HEK293T (cell line): Measurements from ENCODE around the gene GORASP1.

ENCODE experiments used
- CTCF ChIA-PET: fragments of 350-600 bp; formaldehyde crosslinking; extraction: SDS; loops from one replicate; lab custom pipeline; 2021; ENCODE audit warnings: antibody characterized with exemption, inconsistent platforms; lab: Yijun Ruan, JAX
- POLR2A ChIA-PET: fragments of 350-600 bp; formaldehyde crosslinking; extraction: SDS; loops from one replicate; lab custom pipeline; 2020; ENCODE audit warnings: antibody characterized with exemption, inconsistent platforms; lab: Yijun Ruan, JAX
- DNase-seq: peaks from one replicate; pipeline ENCODE4 v3.0.0; 2012; ENCODE audit warnings: mixed read lengths; ENCODE audit errors: extremely low spot score
- ARNT ChIP-seq: fragments of 450-650 bp; IDR thresholded peaks from 2 replicates; pipeline ENCODE4 v1.6.1; 2017; ENCODE audit warnings: mild to moderate bottlenecking
- BHLHE40 ChIP-seq: fragments of 450-650 bp; IDR thresholded peaks from 2 replicates; pipeline ENCODE4 v1.6.1; 2016; ENCODE audit warnings: mild to moderate bottlenecking, moderate library complexity, borderline replicate concordance
- CTBP1 ChIP-seq: fragments of 450-650 bp; IDR thresholded peaks from 2 replicates; pipeline ENCODE4 v1.6.1; 2016; ENCODE audit warnings: borderline replicate concordance
- ELF4 ChIP-seq: fragments of 450-650 bp; IDR thresholded peaks from 2 replicates; pipeline ENCODE4 v1.6.1; 2017; ENCODE audit warnings: antibody characterized with exemption
- FOXA1 ChIP-seq: fragments of 450-650 bp; IDR thresholded peaks from 2 replicates; pipeline ENCODE4 v1.6.1; 2016; ENCODE audit warnings: mild to moderate bottlenecking
- FOXK2 ChIP-seq: fragments of 450-650 bp; IDR thresholded peaks from 2 replicates; pipeline ENCODE4 v1.6.1; 2016; ENCODE audit warnings: mild to moderate bottlenecking
- FOXM1 ChIP-seq: fragments of 450-650 bp; IDR thresholded peaks from 2 replicates; pipeline ENCODE4 v1.6.1; 2017; ENCODE audit warnings: mild to moderate bottlenecking, borderline replicate concordance
- HDGF ChIP-seq: fragments of 450-650 bp; IDR thresholded peaks from 2 replicates; pipeline ENCODE4 v1.6.1; 2017; ENCODE audit warnings: antibody characterized with exemption, borderline replicate concordance
- L3MBTL2 ChIP-seq: fragments of 450-650 bp; conservative IDR thresholded peaks from 2 replicates; pipeline ENCODE4 v1.6.1; 2016; ENCODE audit warnings: mild to moderate bottlenecking
- LEF1 ChIP-seq: fragments of 450-650 bp; IDR thresholded peaks from 2 replicates; pipeline ENCODE4 v1.6.1; 2017; ENCODE audit warnings: mild to moderate bottlenecking, borderline replicate concordance
- NFRKB ChIP-seq: fragments of 450-650 bp; IDR thresholded peaks from 2 replicates; pipeline ENCODE4 v1.6.1; 2016; ENCODE audit warnings: mild to moderate bottlenecking, moderate library complexity
- SP1 ChIP-seq: fragments of 450-650 bp; IDR thresholded peaks from 2 replicates; pipeline ENCODE4 v1.6.1; 2017
- SUZ12 ChIP-seq: fragments of 450-650 bp; IDR thresholded peaks from 2 replicates; pipeline ENCODE4 v1.6.1; 2016; ENCODE audit warnings: mild to moderate bottlenecking
- TARDBP ChIP-seq: fragments of 450-650 bp; IDR thresholded peaks from 2 replicates; pipeline ENCODE4 v1.6.1; 2016
- ZNF384 ChIP-seq: fragments of 450-650 bp; IDR thresholded peaks from 2 replicates; pipeline ENCODE4 v1.6.1; 2016
- TF ChIP-seq, protein P1 (sequence below): fragments of 450-650 bp; IDR thresholded peaks from 2 replicates; pipeline ENCODE4 v1.6.1; 2016

The GORASP1 gene

DNA sequence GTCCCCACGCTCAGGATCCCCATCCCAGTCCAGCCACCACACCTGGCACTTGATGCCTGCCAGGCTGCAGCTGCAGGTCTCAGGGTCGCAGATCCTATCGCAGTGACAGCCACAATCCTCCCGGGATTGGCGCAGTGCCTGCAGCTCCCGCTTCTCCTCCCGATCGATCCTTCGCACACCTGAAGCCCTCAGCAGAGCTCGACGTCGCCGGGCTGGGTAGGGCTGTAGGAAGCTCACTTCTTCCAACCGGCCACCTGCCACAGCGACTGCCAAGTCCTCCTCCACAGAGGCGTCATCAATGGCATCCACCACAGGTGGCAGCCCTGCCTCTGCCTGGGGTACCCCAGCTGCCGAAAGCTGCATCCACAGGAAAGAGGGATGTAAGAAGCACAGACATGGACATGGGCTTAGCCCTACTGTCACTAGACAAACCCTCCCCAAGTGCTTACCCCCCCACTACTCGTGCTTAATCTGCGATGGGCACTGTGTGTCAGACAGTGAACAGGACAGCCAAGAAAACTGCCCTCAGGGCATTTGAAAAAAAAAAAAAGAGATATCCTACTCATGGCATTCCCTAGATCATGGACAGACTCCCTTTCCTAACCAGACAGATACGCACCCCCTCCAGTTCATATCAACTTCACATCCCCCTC is 36.8 kb upstream of the GORASP1 start:
- POLR2A ChIA-PET = interaction anchor here (1.2 kb wide), 1 partner anchor 27 kb away, joined by 4 read pairs; no protein-coding TSS in a partner anchor
- TF ChIP-seq ELF4 = no peak
- TF ChIP-seq LEF1 = no peak
- DNase-seq = no peak
- CTCF ChIA-PET = interaction anchor here (0.9 kb wide), 1 partner anchor 46 kb away, joined by 3 read pairs; no protein-coding TSS in a partner anchor

DNA sequence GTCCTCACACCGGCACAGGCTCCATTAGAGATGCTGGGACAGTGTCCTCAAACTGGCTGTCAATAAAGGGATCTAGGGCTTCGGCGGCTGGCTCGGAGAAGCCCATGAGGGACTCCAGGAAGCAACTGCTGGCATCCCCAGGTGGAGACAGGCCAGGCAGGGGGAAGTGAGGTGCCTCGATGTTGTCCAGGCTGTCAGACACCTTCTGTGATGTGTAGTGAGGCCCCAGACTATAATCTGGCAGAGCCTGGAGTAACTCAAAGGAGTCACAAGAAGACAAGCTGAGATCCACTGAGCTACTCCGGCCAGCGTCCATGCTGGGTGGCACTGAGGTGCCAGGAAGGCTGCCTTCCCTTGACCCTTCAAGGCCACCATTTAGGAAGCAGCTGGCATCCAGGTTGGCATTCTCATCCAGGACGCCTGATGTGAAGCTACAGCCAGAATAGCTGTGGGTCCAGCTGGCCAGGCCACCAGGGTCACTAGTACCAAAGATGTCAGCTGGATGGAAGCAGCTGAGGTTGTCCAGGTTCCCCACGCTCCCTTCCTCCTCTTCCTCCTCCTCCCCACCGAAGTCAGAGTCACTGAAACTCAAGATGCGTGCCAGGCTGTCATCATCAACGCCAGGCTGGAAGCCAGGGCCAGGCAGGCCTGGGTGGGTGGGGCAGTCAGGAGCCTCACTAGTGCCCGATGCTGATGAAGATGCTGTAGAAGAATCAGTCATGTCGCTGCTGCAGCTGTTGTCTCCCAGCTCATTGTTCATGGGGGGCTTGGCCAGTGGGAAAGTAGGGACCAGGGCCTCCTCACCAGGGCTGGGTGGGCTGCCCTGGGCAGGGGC is 35.8 kb upstream of the GORASP1 start:
- TF ChIP-seq TARDBP (no peak), ZNF384 (no peak), L3MBTL2 (no peak), HDGF (no peak), SP1 (no peak), BHLHE40 (no peak), CTBP1 (no peak), SUZ12 (no peak), ARNT (no peak), LEF1 (no peak), FOXA1 (no peak), FOXK2 (no peak), NFRKB (no peak), FOXM1 (no peak)
- TF ChIP-seq, protein P1, sequence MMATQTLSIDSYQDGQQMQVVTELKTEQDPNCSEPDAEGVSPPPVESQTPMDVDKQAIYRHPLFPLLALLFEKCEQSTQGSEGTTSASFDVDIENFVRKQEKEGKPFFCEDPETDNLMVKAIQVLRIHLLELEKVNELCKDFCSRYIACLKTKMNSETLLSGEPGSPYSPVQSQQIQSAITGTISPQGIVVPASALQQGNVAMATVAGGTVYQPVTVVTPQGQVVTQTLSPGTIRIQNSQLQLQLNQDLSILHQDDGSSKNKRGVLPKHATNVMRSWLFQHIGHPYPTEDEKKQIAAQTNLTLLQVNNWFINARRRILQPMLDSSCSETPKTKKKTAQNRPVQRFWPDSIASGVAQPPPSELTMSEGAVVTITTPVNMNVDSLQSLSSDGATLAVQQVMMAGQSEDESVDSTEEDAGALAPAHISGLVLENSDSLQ = no peak
- ChIA-PET POLR2A (interaction anchor here (1.2 kb wide), 1 partner anchor 26 kb away, joined by 4 read pairs; no protein-coding TSS in a partner anchor), CTCF (interaction anchor here (0.9 kb wide), 1 partner anchor 47 kb away, joined by 3 read pairs; no protein-coding TSS in a partner anchor)
- DNase-seq = no peak

DNA sequence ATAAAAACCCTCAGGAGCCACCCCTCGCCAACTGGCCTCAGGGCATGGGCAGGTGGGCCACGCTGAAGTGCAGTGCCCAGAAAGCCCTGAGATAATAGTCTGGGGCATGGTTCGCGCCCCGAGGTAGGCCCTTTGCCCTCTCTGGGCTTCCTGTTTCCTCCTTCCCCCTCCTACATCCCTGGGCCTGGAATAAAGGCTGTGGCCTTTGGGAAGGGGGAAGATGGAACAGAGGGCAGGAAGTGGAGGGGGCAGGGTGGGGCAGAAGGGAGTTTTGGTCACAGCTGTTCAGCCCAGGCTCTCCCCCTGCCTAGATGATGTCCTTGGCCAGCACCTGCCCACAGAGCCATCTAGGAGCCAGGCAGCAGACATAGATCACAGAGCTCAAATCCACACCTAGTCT is 34.6 kb upstream of the GORASP1 start:
- POLR2A ChIA-PET = no interaction called here

DNA sequence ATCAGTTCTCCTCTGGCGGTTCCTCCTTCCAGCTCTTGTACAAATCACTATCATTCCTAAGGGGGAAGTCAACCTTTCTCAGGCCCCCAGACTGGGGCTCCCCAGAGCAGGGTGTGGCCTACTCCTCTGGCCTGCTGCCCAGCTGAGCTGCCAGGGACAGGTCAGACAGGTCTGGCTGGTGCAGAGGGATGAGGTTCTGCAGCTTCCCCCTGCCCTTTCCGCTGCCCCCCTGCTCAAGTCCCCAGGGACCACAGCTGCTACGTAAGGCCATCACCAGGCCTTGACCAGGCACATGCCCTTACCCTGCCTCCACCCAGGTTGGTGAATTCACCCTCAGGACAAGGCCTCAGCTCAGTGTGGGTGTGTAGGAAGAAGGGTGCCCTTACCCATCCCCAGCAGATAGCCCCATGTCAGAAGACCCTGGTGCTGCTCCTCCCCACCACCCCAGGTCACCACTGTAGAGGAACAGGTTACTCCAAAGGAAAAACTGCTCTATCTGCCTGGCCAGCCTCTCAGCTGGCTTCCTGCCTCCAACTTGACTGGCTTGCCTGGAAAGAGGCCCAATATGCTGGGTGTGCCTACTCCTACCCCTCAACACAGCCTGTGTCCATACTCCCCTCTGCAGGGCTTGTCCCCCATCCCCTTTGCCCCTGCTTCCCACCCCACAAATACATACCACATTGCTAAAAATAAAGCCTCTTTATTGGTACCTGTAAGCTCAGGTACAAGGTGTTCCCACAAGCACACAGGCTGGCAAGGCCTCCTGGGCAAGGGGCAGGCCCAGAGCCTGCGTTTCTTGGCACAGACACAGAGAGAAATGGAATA is 34.0 kb upstream of the GORASP1 start:
- TF ChIP-seq CTBP1 (no peak), ARNT (no peak), BHLHE40 (no peak)
- ChIA-PET POLR2A (no interaction called here), CTCF (no interaction called here)
- DNase-seq = no peak

More for the DNA sequence above, 34.6 kb upstream of the GORASP1 start:
- no peak for DNase-seq
- CTCF ChIA-PET = no interaction called here
- TF ChIP-seq TARDBP = no peak
- TF ChIP-seq FOXM1 = no peak
- no peak for TF ChIP-seq SP1
- TF ChIP-seq BHLHE40 = no peak
- no peak for TF ChIP-seq ZNF384
- no peak for TF ChIP-seq L3MBTL2
- TF ChIP-seq LEF1 = no peak
- TF ChIP-seq NFRKB = no peak
- no peak for TF ChIP-seq SUZ12
- TF ChIP-seq FOXA1 = no peak
- no peak for TF ChIP-seq FOXK2
- no peak for TF ChIP-seq ELF4
- TF ChIP-seq HDGF = no peak
- no peak for TF ChIP-seq ARNT
- no peak for TF ChIP-seq CTBP1
- TF ChIP-seq, protein P1 = no peak

DNA sequence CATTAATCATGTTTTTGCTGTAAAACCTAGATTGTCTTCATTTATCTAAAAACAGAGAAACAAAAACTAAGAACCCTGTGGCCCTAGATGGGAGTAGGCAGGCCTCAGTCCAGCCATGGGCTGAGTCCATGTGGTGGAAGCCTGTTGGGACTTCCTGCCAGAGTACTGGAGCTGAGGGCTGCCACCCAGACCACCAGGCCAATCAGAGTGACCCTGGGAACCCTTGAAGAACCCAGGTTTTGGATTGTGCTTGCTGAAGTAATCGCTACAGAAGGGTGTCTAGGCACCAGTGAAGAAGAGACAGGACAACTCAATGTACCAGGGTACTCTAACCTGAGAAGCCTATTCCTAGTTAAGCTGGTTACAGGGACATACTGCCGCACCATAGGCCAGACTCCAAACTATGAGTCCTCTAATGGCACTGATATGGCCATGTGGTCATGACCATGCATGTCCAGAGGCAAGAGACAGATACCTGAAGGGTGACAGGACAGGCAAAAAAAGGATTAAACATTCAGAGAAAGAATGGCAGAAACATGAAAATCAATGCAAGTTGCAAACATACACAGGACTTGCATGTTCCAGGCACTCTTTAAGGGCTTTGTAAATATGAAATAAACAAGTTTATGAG is 33.0 kb upstream of the GORASP1 start:
- DNase-seq = no peak
- CTCF ChIA-PET = no interaction called here
- POLR2A ChIA-PET = no interaction called here
- TF ChIP-seq LEF1 (no peak), L3MBTL2 (no peak), FOXM1 (no peak), TARDBP (no peak), BHLHE40 (no peak), NFRKB (no peak), ELF4 (no peak), SP1 (no peak), HDGF (no peak), FOXA1 (no peak), FOXK2 (no peak), CTBP1 (no peak), SUZ12 (no peak)
- TF ChIP-seq, protein P1 = no peak
